ENCODE measurements around the gene DLG3.
"Not testable (repeated sequence)": the region's sequence is repeated elsewhere in the genome, so short reads cannot be mapped to it uniquely, and the experiment has no call there.

DLG3 gene

DNA sequence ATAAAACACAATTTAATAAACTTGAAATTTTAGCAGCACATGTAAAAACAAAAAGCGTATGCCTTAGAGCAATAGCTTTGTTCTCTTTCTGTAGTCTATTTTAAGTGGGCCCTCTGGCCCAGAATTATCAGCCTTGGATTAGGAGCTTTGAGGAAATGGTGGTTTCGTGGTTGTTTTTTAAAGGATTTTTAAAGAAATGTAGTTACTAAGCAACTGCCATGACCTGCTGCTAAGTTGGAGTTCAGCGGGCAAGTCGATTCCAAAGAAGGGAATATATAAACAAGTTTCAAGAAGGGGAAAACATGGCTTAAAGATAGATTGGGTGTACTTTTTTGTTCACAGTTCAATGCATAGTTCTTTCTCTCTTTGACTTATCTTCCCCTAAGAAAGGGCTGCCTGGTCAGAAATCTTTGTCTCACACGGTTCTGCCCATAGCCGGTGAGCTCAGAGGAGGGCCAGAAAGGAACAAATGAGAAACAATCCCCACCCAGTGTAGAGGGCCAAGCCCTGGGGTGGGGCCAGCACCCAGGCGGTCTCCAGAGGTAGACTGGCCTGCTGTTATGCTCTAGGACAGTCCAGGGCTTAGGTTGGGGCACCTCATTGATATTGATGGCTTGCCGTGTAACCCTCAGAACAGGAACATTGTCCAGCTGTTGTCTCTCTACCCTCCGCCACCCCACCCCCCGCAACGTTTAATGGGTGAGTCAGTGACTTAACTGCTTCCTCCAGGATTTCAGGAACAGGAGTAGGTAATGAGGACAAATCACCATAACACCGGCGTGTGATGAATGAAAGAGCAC is 32.5 kb downstream of the DLG3 start:
- DNase-seq = peak; percentile 66

DNA sequence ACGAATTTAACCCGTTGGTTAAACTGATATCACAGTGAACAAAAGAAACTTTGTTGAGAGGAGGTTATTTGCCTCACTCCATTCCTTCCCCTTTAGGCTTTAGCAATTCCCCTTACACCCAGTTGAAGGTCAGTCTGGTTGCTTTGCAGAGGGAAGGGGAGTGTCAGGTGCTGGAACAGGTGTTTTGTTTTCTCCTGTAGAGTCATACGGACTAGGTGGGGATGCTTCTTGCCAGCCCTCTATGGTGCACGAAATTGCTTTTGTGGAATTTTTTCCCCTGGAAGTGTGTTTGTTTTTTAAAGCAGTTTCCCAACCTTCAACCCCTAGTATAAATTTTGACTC is 33.1 kb downstream of the DLG3 start:
- no peak for DNase-seq

DNA sequence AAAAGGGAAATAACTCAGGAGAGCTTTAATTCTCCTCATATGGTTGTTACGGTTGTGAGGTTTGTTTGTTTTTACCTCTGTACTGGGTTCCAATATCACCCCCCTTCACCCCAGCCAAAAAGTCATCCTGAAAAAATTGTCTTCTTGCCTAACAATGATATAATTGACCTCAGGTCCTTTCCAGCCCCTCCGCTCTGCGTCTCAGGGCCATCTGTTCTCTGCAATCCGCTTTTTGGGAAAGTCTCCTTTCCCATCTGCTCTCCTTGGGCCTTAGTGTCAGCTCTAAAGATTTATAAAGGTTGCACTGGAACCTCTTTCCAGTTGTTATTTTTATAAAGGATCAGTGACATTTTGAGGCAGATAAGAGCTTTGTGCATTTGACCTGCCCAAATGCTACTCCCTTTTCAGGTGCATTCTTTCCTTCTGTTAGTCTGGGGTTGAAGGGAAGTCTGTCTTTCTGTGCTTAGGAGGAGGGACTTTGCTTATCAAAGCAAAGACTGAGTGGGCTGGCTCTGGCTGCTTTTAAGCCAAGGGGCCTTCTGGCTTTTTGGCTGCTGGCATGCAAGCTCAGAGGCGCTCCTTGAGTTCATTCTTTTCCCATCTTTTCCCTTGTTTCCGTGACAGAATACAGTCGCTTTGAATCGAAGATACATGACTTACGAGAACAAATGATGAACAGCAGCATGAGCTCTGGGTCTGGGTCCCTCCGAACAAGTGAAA is 34.1 kb downstream of the DLG3 start:
- DNase-seq = no peak

DNA sequence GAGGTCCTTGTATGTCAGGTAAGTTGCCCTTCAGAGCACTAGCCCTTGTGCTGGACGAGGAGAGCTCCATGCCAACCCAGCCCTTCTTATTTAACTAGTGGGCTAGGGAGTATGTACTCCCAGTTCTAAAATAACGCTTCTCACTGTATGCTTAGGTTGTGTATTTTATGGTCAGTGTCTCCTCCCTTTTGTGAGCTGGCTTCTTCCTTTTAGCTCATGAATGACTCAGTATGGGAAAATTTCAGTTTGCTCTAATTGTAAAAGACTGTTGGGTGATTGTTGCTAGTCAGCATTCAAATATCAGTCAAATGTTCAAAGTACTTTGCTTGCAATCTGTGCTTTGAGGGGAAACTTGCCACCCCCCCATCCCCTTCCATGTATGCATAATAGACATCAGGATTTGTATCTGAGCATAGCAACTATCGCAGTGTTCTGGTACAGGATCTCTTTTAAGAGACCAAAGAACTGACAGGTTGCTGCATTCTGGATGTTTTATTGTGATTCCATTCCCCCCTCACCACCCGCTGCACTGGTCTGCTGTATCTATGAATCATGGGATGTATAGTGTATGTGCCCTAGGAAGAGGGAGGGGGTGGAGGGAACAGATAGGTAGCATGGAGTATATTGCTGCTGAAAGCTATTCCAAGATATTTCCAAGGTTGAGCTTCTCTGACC is 34.7 kb downstream of the DLG3 start:
- DNase-seq = peak; percentile 67

DNA sequence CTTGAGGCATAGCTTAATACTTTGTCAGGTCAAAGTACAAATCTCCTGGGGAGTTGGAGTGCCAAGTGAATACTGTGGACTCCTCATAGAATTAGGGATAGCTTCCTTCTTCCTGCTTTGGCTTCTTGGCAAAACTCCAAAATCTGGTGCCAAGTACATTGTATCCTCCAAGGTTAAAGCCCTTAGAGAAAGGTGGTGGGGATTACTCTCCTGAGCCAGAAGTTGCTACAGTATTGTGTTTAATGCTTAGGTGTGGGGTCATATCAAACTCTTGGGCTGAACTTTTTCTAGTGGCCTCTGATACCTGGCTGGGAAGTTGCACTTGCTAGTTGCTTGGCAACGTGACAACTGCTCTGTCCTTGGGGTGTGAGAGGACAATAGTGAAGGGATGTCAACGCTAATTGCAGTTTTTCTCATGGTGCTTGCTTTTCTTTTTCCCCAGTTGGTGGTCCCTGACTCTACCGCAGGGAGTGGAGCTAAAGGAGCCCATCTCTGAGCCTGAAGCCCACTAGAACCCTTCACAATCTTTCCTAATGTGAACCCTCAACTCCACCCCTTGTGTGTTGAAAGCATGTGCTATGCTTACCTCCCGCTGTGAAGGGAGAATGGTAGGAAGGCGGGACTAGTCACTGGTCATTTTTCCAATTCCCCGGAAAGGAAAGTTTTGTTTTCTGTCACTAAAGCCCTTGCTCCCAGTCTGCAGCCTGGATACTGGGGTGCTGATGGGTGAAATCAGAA is 35.5 kb downstream of the DLG3 start:
- DNase-seq = peak; percentile 4

DNA sequence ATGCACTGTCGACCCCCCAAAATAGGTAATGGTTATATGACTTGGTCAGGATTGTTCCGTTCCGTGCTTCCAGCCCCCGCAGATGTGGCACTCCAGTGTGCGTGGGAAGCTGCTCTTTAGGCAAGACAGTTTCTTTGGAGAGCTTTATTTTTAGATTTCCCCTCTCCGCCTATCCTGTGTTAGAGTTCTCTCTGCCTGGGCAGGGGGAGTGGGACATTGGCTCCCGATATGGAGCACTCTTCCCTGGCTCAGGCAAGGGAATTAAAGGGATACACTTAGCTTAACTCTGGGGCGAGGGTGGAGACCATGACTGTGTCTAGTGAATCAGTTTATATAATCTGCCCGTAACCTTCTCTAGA is 36.0 kb downstream of the DLG3 start:
- no peak for DNase-seq

DNA sequence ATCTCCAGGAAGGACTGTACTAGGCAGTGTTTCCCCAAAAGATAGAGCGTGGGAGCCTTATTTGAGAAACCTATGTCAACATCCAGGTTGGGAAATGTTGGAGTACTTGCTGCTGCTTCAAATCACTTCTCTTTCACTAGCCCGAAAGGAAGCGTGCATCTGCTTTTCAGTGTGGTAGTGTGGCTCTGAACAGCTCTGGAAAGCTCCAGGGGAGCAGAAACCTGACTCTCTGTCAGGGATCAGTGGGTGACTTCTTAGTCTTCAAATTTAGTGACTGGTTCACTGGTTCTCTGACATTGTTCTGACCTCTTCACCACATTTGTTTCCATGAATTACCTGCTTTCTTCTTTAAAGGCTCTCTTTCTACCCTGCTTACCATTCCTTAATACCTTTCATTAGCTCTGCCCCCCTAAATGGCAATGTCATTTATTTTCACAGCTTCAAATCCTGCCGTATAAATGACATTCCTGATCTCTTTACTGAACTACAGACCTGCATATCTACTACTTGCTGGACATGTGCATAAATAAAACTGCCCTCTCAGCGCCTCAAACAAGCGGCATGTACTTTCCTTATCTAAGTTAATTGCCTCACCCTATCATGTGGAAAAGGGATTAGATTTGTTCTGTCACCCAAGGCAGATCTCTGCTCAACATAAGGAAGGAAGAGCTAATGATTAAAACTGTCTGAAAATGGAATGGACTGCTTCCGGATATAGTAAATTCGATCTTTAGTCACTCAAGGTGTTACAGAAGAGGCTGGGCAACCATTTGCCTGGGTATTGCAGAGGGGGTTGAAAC is 37.0 kb downstream of the DLG3 start:
- DNase-seq = no peak

DNA sequence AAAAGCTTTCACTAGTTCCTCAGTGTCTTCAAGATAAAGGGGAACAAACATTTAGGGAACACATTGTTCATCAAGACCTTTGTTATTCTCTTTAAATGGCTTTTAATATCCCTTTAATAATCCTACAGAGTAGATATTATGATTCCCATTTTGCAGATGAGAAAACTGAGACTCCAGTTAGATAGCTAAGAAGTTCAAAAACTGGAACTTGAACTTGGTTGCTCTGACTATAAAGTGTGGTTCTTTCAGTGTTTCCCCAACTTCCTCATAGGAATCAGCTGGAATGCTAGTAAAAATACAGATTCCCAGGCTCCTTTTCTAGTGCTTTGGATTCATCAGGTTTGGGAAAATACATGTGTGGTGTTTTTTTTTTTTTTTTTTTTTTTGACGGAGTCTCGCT is 37.7 kb downstream of the DLG3 start:
- DNase-seq = no peak

DNA sequence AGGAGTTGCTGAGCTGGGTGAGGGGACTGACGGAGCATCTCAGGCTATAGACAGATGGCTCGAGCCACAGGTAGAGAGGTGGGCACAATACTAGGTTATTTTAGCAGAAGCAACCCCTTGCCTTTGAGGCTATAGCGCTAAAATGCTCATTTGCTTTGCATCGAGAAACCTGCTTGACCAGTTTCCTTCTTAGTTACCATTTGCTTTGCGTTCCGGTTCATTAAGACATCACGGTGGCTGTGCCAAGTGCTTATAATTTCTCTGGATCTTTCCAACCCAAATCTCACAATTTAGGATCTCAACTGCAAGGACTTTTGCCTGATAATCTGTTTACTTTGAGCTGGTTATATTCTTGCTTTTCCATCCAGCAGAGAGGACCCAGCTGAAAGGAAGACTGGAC is 40.8 kb downstream of the DLG3 start:
- DNase-seq = no peak

DNA sequence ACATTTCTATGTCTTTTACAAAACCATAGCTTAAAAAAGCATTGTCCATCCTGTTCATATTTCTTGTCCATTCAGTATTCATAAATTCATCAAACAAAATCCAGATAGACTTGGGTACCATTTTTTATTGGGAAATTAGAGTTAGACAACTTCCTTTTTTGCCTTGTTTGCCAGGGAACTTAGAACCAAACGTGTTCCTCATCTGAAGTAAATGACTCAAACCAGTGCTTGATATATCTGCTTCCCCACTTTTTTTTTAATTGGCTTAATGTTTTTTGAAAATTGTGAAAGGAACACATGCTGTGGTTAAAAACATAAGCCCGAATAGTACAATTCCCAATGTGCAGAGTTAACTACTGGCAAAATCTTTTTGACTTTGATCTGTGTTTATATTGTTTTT is 44.2 kb downstream of the DLG3 start:
- DNase-seq = no peak

DNA sequence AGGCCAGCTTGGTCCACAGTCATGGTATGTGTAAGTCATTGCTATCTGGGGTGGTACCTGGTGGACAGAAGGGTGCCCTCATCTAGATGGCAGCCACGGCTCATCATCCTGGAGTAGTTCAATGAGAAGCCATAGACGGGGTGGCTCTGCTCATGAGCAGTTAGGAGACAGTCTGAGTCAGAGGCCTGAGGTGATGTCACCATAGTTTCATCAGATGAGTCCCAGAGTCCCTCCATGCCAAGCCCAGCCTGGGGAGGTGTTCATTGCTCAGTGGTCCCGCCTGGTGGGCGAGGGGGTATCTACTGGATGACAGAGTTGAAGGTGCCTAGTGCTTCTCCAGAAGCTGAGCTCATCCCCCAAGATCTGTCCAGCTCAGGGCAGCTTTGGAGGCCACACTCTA is 49.8 kb downstream of the DLG3 start:
- peak; percentile 33 for DNase-seq

DNA sequence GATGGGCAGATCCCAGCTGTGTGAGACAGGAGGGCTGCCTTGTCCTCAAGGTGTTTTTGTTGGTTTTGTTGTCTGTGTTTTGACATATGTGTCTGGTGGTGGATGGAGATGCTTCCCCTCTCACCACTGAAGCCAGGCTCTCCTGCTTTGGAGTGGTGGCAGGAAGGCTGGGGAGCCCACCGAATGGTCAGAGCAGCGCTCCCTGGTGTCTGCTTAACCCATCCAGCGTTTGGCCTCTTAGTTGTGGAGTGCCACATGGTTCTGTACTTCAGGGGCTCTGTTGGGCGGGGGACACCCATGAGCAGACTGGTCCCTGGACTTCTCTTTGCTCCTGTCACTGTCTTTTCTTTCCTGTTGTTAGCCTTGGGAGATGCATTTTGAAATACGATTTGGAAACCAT is 51.9 kb downstream of the DLG3 start:
- DNase-seq = no peak

DNA sequence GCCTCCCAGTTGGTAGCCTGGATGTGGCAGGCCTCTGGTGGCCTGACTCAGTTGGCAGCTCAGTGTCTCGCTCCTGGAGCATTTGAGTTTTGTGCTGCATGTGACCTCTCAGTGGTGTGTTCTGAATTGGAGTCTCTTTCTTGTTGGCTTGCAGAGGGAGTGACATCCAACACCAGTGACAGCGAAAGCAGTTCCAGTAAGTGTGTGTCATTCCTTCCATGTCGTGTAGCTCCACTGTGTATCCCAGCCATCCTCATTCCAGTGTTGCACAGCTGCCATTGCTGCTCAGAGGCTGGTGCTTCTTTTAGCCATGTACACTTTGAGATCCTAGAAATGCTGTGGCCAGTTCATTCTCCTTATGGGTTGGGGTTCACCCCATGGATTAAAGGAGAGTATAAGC is 52.4 kb downstream of the DLG3 start:
- no peak for DNase-seq

DNA sequence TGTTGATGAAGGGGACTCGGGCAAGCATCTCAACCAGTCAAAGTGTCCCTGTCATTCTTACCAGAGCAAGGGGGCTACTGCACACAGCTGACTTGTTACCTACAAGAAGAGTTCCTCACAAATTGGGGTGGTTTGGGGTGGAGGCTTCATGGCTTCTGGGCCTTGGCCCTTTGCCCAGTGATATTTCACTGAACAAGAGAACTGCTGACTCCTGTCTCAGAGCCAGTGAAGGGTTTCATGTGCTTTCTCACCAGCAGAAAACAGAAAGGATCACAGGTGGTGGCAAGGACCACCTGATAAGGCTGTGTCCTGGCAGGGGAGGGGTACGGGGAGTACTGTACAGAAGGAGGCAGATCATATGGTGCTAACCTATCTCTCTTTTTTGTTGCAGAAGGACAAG is 53.5 kb downstream of the DLG3 start:
- no peak for DNase-seq

DNA sequence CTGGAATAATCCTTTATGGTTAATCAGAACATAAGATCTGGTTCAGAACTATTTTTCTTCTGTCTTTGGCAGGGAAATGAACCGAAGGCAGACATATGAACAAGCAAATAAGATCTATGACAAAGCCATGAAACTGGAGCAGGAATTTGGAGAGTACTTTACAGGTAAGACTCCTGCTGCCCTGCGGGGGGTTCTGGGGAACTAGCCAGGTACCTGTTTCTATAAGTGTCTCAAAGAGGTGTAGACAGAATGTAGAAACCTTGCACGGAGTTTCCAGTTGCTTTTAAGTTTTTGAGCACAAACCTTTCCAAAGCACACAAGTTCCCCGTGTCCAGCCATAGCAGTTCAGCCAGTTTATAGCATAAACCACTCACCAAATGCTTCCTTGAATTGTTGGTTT is 56.2 kb downstream of the DLG3 start:
- DNase-seq = no peak

DNA sequence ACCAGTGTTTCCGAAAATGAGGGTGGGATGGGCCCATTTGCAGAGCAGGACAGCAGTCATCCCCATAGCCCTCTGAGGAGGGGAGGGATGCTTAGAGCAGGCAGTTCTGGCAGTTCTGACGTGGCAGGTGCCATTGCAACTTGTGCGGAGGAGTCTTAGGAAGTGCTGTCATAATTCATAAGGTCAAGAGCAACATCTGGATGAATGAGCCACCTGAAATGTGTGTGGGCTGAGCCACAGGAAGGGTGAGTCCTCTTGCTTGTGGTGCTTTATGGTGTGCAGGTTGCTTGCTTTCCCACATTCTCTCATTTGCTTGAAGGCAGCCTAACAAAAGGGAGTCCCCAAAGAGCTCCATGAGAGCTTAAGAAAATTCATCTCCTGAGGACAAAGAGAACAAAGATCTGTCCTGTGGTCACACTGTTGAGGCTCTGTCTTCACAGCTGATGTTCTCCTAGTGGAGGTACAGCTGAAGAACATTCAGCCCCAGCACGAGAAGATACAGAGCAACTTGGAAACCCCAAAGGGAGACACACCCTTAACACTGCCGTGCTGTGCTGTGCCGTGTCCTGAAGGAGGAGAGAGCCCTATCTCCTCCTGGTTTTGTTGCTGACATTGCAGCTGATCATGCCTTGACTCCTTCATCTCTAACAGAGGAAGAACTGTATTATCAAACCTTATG is 60.3 kb downstream of the DLG3 start:
- no peak for DNase-seq

DNA sequence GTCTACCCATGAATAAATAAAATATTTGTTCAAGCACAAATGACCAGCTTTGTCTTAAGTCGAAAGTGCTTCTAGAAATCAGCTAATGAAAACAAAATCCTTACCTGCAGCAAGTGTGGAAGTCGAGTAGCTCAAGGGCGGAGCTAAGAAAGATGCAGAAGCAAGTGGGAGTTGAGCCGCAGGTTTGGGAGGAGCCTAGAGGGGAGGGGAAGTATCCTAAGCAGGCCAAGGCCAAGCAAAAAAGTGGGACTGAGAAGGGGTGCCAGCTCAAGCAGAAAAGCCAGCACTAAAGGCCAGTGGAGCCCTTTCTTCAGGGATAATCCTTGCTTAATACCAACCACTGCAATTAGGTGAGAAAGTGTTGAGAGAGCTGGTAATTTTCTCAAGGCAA is 60.8 kb downstream of the DLG3 start:
- no peak for DNase-seq

DNA sequence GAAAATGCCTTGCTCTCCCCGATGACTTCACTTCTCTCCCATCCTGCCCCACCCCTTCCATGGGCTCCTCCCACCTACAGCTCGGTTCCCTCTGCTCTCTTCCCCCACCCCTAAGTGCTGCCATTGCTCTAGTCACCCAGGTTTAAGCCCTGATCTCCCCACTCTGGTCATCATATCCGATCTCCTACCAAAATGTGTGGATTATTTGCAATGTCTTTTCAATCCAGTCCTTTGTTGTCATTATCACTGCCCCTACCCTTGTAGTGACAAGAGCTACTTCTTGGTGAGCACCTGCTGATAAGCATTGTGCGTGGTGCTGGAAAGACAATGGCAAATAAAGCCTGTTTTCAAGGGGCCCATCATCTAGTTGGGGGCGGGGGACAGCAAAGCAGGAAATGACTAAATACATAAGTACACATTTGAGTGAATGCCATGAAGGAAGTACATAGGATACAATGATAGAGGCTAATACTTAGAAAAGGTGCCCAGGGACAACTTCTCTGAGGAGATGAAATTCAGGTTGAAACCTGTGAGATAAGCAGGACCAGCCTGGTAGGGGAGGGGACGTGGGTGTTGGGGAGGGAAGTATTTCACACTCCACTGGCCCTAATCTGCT is 63.8 kb downstream of the DLG3 start:
- peak; percentile 26 for DNase-seq

DNA sequence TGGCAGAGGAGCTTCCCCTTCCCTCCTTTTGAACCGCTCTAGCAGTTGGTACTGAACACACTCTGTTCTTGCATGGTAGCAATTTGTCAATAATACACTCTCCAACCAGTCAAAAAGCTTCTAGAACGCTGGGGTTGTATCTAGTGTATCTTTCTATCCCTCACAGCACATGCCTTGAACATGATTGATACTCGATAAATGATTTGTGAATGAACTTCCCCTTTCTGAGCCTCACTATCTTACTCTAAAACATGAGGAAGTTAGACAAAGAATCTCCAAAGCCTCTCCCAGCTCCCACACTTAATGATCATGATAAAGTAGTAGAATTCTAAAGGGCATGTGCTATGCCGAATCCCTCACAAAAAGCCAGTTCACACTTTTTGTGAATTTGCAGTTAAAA is 64.4 kb downstream of the DLG3 start:
- no peak for DNase-seq

DNA sequence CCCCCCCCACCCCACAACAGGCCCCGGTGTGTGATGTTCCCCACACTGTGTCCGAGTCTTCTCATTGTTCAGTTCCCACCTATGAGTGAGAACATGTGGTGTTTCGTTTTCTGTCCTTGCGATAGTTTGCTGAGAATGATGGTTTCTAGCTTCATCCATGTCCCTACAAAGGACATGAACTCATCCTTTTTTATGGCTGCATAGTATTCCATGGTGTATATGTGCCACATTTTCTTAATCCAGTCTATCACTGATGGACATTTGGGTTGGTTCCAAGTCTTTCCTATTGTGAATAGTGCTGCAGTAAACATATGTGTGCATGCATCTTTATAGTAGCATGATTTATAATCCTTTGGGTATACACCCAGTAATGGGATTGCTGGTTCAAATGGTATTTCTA is 70.6 kb downstream of the DLG3 start:
- not testable (repeated sequence) for DNase-seq

DNA sequence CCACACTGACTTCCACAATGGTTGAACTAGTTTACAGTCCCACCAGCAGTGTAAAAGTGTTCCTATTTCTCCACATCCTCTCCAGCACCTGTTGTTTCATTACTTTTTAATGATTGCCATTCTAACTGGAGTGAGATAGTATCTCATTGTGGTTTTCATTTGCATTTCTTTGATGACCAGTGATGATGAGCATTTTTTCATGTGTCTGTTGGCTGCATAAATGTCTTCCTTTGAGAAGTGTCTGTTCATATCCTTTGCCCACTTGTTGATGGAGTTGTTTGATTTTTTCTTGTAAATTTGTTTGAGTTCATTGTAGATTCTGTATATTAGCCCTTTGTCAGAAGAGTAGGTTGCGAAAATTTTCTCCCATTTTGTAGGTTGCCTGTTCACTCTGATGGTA is 71.1 kb downstream of the DLG3 start:
- DNase-seq = not testable (repeated sequence)

DNA sequence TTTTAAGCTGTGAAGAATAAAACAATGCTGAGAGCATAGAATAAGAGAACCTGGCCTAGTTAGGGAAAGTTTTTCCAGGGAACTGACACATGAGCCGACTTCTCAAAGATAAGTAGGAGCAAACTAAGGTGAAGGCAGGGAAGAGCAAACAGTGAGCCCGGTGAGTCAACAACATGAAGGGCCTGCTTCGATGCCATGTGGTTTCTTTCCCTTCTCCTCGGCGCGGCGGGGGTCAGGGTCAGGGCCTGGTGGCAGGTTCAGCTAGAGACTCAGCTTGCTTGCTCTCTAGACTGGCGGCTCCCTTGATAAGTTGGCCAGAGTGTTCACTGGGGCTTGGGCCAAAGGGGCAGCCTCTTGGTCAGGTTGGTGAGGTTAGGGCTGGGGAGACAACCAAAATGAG is 81.1 kb downstream of the DLG3 start:
- no peak for DNase-seq
